Esophagus muscularis mucosa (tissue), 4 donors: Measurements from ENCODE around the gene SOX5. TPM values are rescaled to one million over a fixed set of nuclear protein-coding genes. Genes with fewer than 3 reads are reported as not detected.

Experiments
- DNase-seq: peaks from one replicate; pipeline ENCODE4 v3.0.0-alpha.2; 2017; ENCODE audit errors: extremely low spot score
- H3K27ac ChIP-seq, 4 donors: fragments of 200-600 bp; sonication (generic); replicated peaks in 1 of 4; 1 replicate in 3 of 4; 2 replicates in 1 of 4; pipeline ENCODE4 v1.5.1; 2016 to 2019; ENCODE audit warnings: mild to moderate bottlenecking in 1 of 4
- H3K27me3 ChIP-seq, 4 donors: fragments of 200-600 bp; sonication (generic); one replicate each; pipeline versions ENCODE4 v1.5.1 to v1.6.0; 2016 to 2019
- H3K36me3 ChIP-seq, 4 donors: fragments of 200-600 bp; sonication (generic); one replicate each; pipeline ENCODE4 v1.5.1; 2016 to 2019
- H3K4me1 ChIP-seq, 4 donors: fragments of 200-600 bp; sonication (generic); one replicate each; pipeline ENCODE4 v1.5.1; 2016 to 2019
- H3K4me3 ChIP-seq, 4 donors: fragments of 200-600 bp; sonication (generic); 1 replicate in 2 of 4; 2 replicates in 2 of 4; pipeline ENCODE4 v1.5.1; 2016 to 2019; ENCODE audit warnings: mild to moderate bottlenecking in 4 of 4, moderate library complexity in 1 of 4
- H3K9me3 ChIP-seq, 4 donors: fragments of 200-600 bp; sonication (generic); 1 replicate in 3 of 4; 2 replicates in 1 of 4; pipeline ENCODE4 v1.5.1; 2016 to 2019
- EP300 ChIP-seq: sonication (generic); formaldehyde crosslinking; IDR thresholded peaks from one replicate; pipeline ENCODE4 v1.6.1; 2017; ENCODE audit warnings: antibody characterized with exemption
- POLR2A ChIP-seq: fragments of 450-650 bp; IDR thresholded peaks from one replicate; pipeline ENCODE4 v1.6.1; 2017; ENCODE audit warnings: antibody characterized with exemption, moderate library complexity, mild to moderate bottlenecking, low read depth
- POLR2AphosphoS5 ChIP-seq, 2 donors: sonication (generic); formaldehyde crosslinking; IDR thresholded peaks; one replicate each; pipeline ENCODE4 v1.6.1; 2017; ENCODE audit warnings: antibody characterized with exemption in 2 of 2
- WGBS: methylation state at CpG from one replicate; pipeline ENCODE4 v1.1.5; 2018; 5-methylcytosine and 5-hydroxymethylcytosine counted together
- intact Hi-C: fragments of 100-400 bp; cut with DNase I; formaldehyde crosslinking; loops from one replicate; pipeline ENCODE4 v1.15.1; 2023
- total RNA-seq, 4 donors: library from RNA; depleted of rRNA; stranded (reverse); fragments of >200 nt; gene quantifications; one replicate each; pipeline versions ENCODE4 v1.1.0 to v1.2.1, GENCODE V29; 2016
- TF ChIP-seq, protein P1 (sequence below), 3 experiments: fragments of 200-600 bp in 2 of 3; fragments of 450-650 bp in 1 of 3; sonication (generic) in 2 of 3; IDR thresholded peaks; one replicate each; pipeline ENCODE4 v1.5.1; 2017 to 2019; ENCODE audit warnings: antibody characterized with exemption in 3 of 3, mild to moderate bottlenecking in 2 of 3, moderate library complexity in 1 of 3

Gene SOX5
- total RNA-seq, 4 donors from 2014 or later: 7.1 to 11.6 (median 8.8) TPM

DNA sequence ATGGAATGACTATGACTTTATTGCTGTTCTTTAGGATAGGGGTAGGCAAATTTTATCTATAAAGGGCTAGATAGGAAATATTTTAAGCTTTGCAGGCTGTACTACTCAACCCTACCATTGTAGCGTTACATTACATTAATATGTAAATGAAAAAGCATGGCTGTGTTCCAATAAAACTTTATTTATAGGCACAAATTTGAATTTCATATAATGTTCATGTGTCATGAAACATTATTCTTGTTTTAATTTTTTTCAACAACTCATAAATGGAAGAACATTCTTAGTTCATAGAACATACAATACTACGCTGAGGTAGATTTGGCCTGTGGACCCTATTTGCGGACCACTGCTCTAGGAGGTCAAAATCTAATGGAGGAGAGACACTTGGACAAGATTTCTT is 133.7 kb downstream of the SOX5 start:
- no peak for DNase-seq
- no peaks in the 10 kb centered on the region for H3K9me3 ChIP-seq
- WGBS: 96% methylated on average over 3 of the region's 3 CpGs
- H3K27ac ChIP-seq: no peak overlapping the region
- H3K36me3 ChIP-seq: no peaks in the 10 kb centered on the region
- TF ChIP-seq, protein P1, sequence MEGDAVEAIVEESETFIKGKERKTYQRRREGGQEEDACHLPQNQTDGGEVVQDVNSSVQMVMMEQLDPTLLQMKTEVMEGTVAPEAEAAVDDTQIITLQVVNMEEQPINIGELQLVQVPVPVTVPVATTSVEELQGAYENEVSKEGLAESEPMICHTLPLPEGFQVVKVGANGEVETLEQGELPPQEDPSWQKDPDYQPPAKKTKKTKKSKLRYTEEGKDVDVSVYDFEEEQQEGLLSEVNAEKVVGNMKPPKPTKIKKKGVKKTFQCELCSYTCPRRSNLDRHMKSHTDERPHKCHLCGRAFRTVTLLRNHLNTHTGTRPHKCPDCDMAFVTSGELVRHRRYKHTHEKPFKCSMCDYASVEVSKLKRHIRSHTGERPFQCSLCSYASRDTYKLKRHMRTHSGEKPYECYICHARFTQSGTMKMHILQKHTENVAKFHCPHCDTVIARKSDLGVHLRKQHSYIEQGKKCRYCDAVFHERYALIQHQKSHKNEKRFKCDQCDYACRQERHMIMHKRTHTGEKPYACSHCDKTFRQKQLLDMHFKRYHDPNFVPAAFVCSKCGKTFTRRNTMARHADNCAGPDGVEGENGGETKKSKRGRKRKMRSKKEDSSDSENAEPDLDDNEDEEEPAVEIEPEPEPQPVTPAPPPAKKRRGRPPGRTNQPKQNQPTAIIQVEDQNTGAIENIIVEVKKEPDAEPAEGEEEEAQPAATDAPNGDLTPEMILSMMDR (IDR thresholded peaks at IDR 0.05): no peak
- TF ChIP-seq EP300 (no peak), POLR2AphosphoS5 (IDR thresholded peaks at IDR 0.05) (no peak), POLR2A (no peak)
- no peaks in the 10 kb centered on the region for H3K27me3 ChIP-seq
- intact Hi-C loops: no loop called here
- H3K4me1 ChIP-seq: no peaks in the 10 kb centered on the region
- H3K4me3 ChIP-seq: no peak overlapping the region

DNA sequence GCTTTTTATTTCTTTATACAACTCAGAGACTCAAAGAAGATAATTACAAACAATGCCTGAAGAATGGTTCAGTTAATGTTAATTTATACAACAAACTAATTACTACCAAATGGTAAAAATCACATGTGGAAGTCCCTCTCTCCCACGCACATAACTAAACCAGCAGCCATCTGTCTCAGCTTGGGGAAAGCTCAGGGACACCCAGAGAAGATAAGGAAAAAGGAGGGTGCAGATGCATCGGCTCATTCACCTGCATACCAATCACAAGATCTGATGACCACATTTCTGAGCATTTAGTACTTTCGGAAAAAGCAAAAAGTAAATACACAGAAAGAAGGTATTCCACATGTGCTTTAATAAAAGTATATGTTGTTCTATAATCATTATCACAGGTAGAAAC is 136.3 kb downstream of the SOX5 start:
- Histone ChIP-seq H3K4me1 (no peaks in the 10 kb centered on the region), H3K27me3 (no peaks in the 10 kb centered on the region), H3K9me3 (no peaks in the 10 kb centered on the region), H3K36me3 (no peaks in the 10 kb centered on the region), H3K4me3 (no peak overlapping the region), H3K27ac (no peak overlapping the region)
- 85% methylated on average over 3 of the region's 3 CpGs for WGBS
- intact Hi-C loops: no loop called here
- TF ChIP-seq POLR2AphosphoS5 (IDR thresholded peaks at IDR 0.05): no peak
- TF ChIP-seq, protein P1 (IDR thresholded peaks at IDR 0.05): no peak
- TF ChIP-seq EP300: no peak
- TF ChIP-seq POLR2A: no peak
- DNase-seq: no peak

DNA sequence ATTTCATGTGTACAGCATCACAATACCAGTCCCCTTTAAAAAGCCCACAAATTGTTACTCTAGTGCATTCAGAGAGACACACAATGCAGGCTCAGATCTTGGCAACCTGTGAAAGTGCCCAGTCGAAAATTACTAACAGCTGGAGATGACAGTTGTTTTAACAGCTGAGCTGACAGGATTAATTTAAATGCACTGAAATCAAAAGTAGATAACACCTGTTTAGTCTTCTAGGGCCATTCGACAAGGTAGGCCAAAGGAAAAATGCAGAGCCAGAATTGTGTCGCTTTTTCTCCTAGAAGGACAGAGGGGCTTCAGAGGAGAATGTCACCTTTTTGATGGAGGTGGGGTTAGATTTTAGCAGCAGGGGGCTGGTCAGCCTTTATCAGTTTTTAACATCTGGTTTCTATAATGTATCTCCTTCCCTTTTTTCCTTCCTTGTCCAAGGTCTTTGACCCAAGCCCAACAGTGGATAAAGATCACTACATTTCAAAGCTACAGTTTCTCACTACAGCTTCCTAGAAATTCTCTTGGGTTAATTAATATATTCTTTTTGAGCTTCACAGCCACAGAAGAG is 139.1 kb downstream of the SOX5 start:
- H3K4me3 ChIP-seq: no peak overlapping the region
- no peak for TF ChIP-seq POLR2A
- no peak for TF ChIP-seq EP300
- TF ChIP-seq, protein P1 (IDR thresholded peaks at IDR 0.05): no peak
- TF ChIP-seq POLR2AphosphoS5 (IDR thresholded peaks at IDR 0.05): no peak
- no peaks in the 10 kb centered on the region for H3K27me3 ChIP-seq
- no peaks in the 10 kb centered on the region for H3K36me3 ChIP-seq
- intact Hi-C loops: no loop called here
- H3K4me1 ChIP-seq: no peaks in the 10 kb centered on the region
- no peaks in the 10 kb centered on the region for H3K9me3 ChIP-seq
- no peak overlapping the region for H3K27ac ChIP-seq
- WGBS: 70% methylated on average over 3 of the region's 3 CpGs
- DNase-seq: no peak

DNA sequence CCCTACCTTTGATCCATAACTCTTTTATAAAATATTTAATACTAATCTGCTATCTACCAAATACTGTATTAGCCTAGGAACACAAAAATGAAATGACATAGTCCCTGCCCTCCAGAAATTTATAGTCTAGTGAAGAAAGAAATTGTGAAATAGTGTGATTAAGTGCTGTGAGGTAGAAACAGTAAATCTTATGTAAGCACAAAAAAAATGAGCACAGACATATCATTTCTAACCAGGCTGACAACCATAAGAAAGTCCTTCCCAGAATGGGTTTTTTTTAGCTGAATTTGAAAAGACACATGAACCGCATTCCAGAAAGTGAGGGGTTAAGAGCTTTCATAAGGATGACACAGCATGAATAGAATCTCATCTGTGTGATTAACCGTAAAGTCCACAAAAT is 145.9 kb downstream of the SOX5 start:
- 71% methylated on average over 2 of the region's 2 CpGs for WGBS
- H3K4me3 ChIP-seq: no peak overlapping the region
- TF ChIP-seq POLR2A: no peak
- intact Hi-C loops: no loop called here
- H3K9me3 ChIP-seq: no peaks in the 10 kb centered on the region
- H3K36me3 ChIP-seq: no peaks in the 10 kb centered on the region
- no peak overlapping the region for H3K27ac ChIP-seq
- H3K27me3 ChIP-seq: no peaks in the 10 kb centered on the region
- no peaks in the 10 kb centered on the region for H3K4me1 ChIP-seq
- no peak for DNase-seq

DNA sequence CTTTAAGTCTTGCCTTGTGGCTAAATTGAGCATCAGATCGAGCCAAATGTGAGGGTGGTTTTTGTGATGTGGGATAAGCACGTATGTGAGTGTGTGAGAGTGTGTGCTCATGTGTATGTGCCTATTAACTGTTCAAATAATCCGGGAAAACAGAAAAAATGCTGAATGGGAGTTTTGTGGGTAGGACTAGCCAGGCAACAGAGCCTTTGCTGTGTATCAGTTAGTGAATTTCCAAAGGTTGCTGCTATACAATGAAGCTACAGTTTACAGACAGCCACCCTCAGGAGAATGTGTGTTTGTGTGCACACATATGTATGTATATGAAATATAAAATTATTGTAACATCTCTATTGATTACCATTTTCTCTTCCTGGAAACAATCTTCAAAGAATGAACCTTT is 154.0 kb downstream of the SOX5 start:
- TF ChIP-seq POLR2A (no peak), EP300 (no peak), POLR2AphosphoS5 (IDR thresholded peaks at IDR 0.05) (no peak)
- TF ChIP-seq, protein P1 (IDR thresholded peaks at IDR 0.05): no peak
- DNase-seq: no peak
- intact Hi-C loops: no loop called here
- H3K4me1 ChIP-seq: no peaks in the 10 kb centered on the region
- WGBS: 83% methylated on average over 3 of the region's 3 CpGs
- no peak overlapping the region for H3K27ac ChIP-seq
- H3K27me3 ChIP-seq: no peaks in the 10 kb centered on the region
- H3K36me3 ChIP-seq: no peaks in the 10 kb centered on the region
- no peak overlapping the region for H3K4me3 ChIP-seq
- H3K9me3 ChIP-seq: no peaks in the 10 kb centered on the region
